ENCODE data around the gene CYP3A5. TPM values are rescaled to one million over a fixed set of nuclear protein-coding genes. Genes with fewer than 3 reads are reported as not detected.

Gene CYP3A5
- total and polyA plus RNA-seq, 2 of the 13 experiments (the other 11 are each of a cell fraction or from before 2014, with no cell fraction given): 5.7 to 9.3 TPM

GRCh38 chr7:99693427-99694200 is 13.8 kb upstream of the CYP3A5 start (continued):
- peak; percentile 87 for TF ChIP-seq HINFP (CRISPR knock-in tag; IDR thresholded peaks at IDR 0.05; ENCODE audit: low read depth)
- TF ChIP-seq THYN1 (CRISPR knock-in tag; IDR thresholded peaks at IDR 0.05; ENCODE audit: borderline replicate concordance, low read depth): no peak
- no peak for TF ChIP-seq NR1H2 (CRISPR knock-in tag; IDR thresholded peaks at IDR 0.05; ENCODE audit: borderline replicate concordance, low read depth)
- TF ChIP-seq ZNF83 (CRISPR knock-in tag; IDR thresholded peaks at IDR 0.05; ENCODE audit: borderline replicate concordance): no peak
- TF ChIP-seq ESRRA (CRISPR knock-in tag; IDR thresholded peaks at IDR 0.05; ENCODE audit: low read depth): no peak
- TF ChIP-seq ZNF773 (CRISPR knock-in tag; IDR thresholded peaks at IDR 0.05; ENCODE audit: borderline replicate concordance): no peak
- no peak for TF ChIP-seq TRAFD1 (CRISPR knock-in tag; IDR thresholded peaks at IDR 0.05; ENCODE audit: borderline replicate concordance)
- TF ChIP-seq CCDC6 (CRISPR knock-in tag; IDR thresholded peaks at IDR 0.05): no peak
- TF ChIP-seq DMTF1 (CRISPR knock-in tag; IDR thresholded peaks at IDR 0.05): 0 out of 2 replicates have a peak, but pooled peaks have one; percentile 78
- TF ChIP-seq ARID5B (CRISPR knock-in tag; IDR thresholded peaks at IDR 0.05): peak; percentile 88
- no peak; the same call in 1 of the 2 replicates for TF ChIP-seq SAFB2 (CRISPR knock-in tag; IDR thresholded peaks at IDR 0.05; ENCODE audit: borderline replicate concordance, low read depth)
- TF ChIP-seq ZBTB3 (CRISPR knock-in tag; IDR thresholded peaks at IDR 0.05; ENCODE audit: borderline replicate concordance, low read depth): peak; percentile 73; the same call in 1 of the 2 replicates
- TF ChIP-seq PLSCR1 (CRISPR knock-in tag; IDR thresholded peaks at IDR 0.05; ENCODE audit: borderline replicate concordance): no peak

All from HepG2 (cell line).